Breast epithelium (tissue), 3 donors: ENCODE data around the gene NCOA4.
"Not testable (repeated sequence)": the region's sequence is repeated elsewhere in the genome, so short reads cannot be mapped to it uniquely, and the experiment has no call there.

Experiments
- POLR2A ChIP-seq: fragments of 450-650 bp; IDR thresholded peaks from one replicate; pipeline ENCODE4 v1.6.1; 2016; ENCODE audit warnings: antibody characterized with exemption, mild to moderate bottlenecking, moderate library complexity
- TF ChIP-seq, protein P1 (sequence below), 3 donors: fragments of 450-650 bp; IDR thresholded peaks; one replicate each; pipeline ENCODE4 v1.5.1; 2016 to 2017; ENCODE audit warnings: antibody characterized with exemption in 3 of 3, mild to moderate bottlenecking in 3 of 3, moderate library complexity in 3 of 3

DNA sequence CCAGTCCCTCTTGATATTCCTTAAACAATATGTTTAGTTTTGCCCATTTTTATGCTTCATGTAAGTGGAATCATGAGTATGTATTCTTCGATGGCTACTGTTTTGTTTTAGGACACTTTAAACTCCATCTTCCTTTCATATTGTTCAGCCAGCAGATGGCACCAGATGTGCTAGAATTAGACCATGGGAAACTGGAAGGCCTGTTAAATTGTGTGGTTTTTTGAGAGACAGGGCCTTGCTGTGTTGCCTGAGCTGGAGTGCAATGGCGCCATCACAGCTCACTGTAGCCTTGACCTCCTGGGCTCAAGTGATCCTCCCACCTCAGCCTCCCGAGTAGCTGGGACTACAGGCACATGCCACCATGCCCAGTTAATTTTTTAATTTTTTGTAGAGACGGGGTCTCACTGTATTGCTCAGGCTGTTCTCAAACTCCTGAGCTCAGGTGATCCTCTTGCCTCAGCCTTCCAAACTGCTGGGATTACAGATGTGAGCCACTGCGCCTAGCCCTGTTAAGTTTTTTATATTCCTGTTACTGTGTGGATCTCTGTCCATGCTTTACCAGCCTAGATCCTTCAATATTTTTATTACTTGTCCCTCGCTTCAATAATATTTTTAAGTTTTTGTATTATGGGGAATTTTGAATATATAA lies 46.8 kb downstream of the NCOA4 start:
- TF ChIP-seq, protein P1, sequence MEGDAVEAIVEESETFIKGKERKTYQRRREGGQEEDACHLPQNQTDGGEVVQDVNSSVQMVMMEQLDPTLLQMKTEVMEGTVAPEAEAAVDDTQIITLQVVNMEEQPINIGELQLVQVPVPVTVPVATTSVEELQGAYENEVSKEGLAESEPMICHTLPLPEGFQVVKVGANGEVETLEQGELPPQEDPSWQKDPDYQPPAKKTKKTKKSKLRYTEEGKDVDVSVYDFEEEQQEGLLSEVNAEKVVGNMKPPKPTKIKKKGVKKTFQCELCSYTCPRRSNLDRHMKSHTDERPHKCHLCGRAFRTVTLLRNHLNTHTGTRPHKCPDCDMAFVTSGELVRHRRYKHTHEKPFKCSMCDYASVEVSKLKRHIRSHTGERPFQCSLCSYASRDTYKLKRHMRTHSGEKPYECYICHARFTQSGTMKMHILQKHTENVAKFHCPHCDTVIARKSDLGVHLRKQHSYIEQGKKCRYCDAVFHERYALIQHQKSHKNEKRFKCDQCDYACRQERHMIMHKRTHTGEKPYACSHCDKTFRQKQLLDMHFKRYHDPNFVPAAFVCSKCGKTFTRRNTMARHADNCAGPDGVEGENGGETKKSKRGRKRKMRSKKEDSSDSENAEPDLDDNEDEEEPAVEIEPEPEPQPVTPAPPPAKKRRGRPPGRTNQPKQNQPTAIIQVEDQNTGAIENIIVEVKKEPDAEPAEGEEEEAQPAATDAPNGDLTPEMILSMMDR (IDR thresholded peaks at IDR 0.05), result not testable (repeated sequence)
- TF ChIP-seq POLR2A, result not testable (repeated sequence)
